ENCODE measurements around the gene TPRA1. TPM values are rescaled to one million over a fixed set of nuclear protein-coding genes. Genes with fewer than 3 reads are reported as not detected.

TPRA1 gene
- total RNA-seq, 1 experiment from 2014 or later, result 35.1 TPM

- H3K9ac ChIP-seq (ENCODE audit: low read length), result no peak overlapping the region
- H4K20me1 ChIP-seq (ENCODE audit: insufficient read depth), result no peaks in the 10 kb centered on the region
- CTCF ChIA-PET, result interaction anchor here (0.7 kb wide), 1 partner anchor 506 kb away, joined by 3 read pairs; no protein-coding TSS in a partner anchor
- H3K36me3 ChIP-seq (ENCODE audit: control insufficient read depth in 1 of 2, insufficient read depth in 2 of 2, low read length in 2 of 2), result no peaks in the 10 kb centered on the region
- DNase-seq (ENCODE audit: low read depth, low spot score) (no peak), ATAC-seq (no peak)
- H3K4me3 ChIP-seq (replicated peaks in 1 of 2; ENCODE audit: low read depth in 1 of 2, low read length in 2 of 2), result no peak overlapping the region
- H3K9me2 ChIP-seq (ENCODE audit: insufficient read depth), result no peaks in the 10 kb centered on the region
- TF ChIP-seq ZBTB33 (IDR thresholded peaks at IDR 0.05; ENCODE audit: extremely low read depth, insufficient replicate concordance, low read length), result no peak
- no peak for TF ChIP-seq JUND (IDR thresholded peaks at IDR 0.05)
- 0 out of 6 replicates have a peak, but pooled peaks of 1 of the 3 experiments have one; percentile 7 for TF ChIP-seq CTCF (IDR thresholded peaks at IDR 0.05 in 2 of 3, conservative IDR thresholded peaks at IDR 0.05 in 1 of 3; ENCODE audit: borderline replicate concordance in 1 of 3, insufficient read depth in 1 of 3, low read depth in 2 of 3, low read length in 2 of 3)
- TF ChIP-seq SIN3A (IDR thresholded peaks at IDR 0.05; ENCODE audit: low read depth), result no peak
- intact Hi-C loops (cut with micrococcal nuclease), result loop anchor here (10.0 kb wide), 2 partner anchors 167 to 1407 kb away; no protein-coding TSS in a partner anchor
- H3K4me2 ChIP-seq (ENCODE audit: low read length), result no peak overlapping the region
- no peak overlapping the region for H2AFZ ChIP-seq (ENCODE audit: low read depth, low read length, poor library complexity, severe bottlenecking)
- RAD21 ChIA-PET (ENCODE audit: low non-redundant PET in 1 of 2, low total read pairs in 2 of 2, uncharacterized antibody in 2 of 2, unreplicated experiment in 2 of 2), result no interaction called here
- no TSS peak for BruUV-seq (replicated peaks)
- H3K79me2 ChIP-seq (ENCODE audit: insufficient read depth, low read length), result no peaks in the 10 kb centered on the region
- H3K9me3 ChIP-seq (ENCODE audit: control insufficient read depth in 1 of 2, insufficient read depth in 1 of 2, low read depth in 1 of 2, low read length in 2 of 2), result no peaks in the 10 kb centered on the region
- H3K4me1 ChIP-seq (ENCODE audit: control insufficient read depth in 1 of 2, insufficient read depth in 2 of 2, low read length in 2 of 2), result peaks cover 5 to 8% of the 10 kb centered on the region in 2 experiments; a peak in 3 of 4 replicates
- H3K27ac ChIP-seq (ENCODE audit: low read depth, low read length), result no peak overlapping the region
- POLR2A ChIA-PET, result no interaction called here
- H3K27me3 ChIP-seq (ENCODE audit: insufficient read depth, low read length), result peaks cover 6% of the 10 kb centered on the region; the same call in 1 of the 2 replicates
Observed at GRCh38 chr3:127541320-127541719, 49.2 kb downstream of the TPRA1 start.
